Measurements from ENCODE around the gene CNOT6. TPM values are rescaled to one million over a fixed set of nuclear protein-coding genes. Genes with fewer than 3 reads are reported as not detected.
A peak's percentile ranks its signal among the peaks of the same experiment; 100 is the strongest.

Gene CNOT6
- total and polyA plus RNA-seq, 8 donors: 3.8 to 14.1 (median 5.9) TPM

DNA sequence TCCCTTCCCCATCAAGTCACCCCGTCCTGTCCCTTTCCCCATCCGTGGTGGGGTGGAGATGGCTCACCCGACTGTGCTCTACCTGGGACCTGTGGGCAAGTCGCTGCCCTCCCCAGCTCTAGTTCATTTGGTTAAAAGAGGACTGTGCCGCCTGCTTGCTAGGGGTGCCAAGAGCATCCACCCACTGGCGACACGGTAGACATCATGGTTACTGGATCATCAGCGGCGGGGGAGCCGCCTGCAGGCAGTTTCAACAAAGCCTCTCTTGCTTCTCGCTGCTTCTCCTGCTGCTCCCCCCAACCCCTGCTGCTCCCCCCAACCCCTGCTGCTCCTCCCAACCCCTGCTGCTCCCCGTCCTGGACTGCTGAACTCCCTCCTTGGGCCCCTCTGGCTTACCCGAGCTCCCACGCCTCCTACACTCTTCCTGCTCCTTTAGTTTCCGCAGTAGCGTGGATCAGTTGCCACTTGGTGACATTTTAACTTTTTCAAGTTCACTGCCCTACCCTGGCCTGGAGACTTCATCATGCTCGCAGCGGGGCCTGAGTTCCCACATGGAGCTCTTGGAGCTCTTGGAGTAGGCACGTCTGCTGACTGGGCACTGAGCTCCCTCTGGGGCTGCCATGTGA lies 119.1 kb downstream of the CNOT6 start:
- ATAC-seq (no peak), FAIRE-seq (no peak), DNase-seq (no peak)
- Histone ChIP-seq H3K4me3 (no peak overlapping the region), H3K36me3 (no peaks in the 10 kb centered on the region), H3K27me3 (no peaks in the 10 kb centered on the region), H3K27ac (no peak overlapping the region), H3K9me3 (no peaks in the 10 kb centered on the region), H3K4me1 (no peaks in the 10 kb centered on the region)
- WGBS, 2 donors: 53 to 68% methylated on average over 18 to 19 of the region's 19 CpGs
- intact Hi-C loops (cut with DNase I): no loop called here
- TF ChIP-seq, protein P1, sequence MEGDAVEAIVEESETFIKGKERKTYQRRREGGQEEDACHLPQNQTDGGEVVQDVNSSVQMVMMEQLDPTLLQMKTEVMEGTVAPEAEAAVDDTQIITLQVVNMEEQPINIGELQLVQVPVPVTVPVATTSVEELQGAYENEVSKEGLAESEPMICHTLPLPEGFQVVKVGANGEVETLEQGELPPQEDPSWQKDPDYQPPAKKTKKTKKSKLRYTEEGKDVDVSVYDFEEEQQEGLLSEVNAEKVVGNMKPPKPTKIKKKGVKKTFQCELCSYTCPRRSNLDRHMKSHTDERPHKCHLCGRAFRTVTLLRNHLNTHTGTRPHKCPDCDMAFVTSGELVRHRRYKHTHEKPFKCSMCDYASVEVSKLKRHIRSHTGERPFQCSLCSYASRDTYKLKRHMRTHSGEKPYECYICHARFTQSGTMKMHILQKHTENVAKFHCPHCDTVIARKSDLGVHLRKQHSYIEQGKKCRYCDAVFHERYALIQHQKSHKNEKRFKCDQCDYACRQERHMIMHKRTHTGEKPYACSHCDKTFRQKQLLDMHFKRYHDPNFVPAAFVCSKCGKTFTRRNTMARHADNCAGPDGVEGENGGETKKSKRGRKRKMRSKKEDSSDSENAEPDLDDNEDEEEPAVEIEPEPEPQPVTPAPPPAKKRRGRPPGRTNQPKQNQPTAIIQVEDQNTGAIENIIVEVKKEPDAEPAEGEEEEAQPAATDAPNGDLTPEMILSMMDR (IDR thresholded peaks at IDR 0.05): no peak

DNA sequence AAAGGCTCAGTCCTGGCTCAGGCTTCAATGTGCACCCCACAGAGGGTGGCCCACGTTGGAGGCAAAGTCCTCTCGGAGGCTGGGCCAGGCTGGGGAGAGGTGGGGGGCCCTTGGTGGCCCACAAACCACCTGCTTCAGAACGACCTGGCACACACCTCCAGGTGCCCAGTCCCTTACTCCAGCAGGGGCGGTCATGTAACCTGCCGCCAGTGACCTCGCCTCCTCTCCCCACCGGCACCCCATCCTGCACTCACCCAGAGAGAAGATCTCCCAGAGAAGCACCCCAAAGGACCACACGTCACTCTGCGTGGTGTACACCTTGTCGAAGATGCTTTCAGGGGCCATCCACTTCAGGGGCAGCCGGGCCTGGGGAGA lies 119.6 kb downstream of the CNOT6 start:
- DNase-seq: no peak
- WGBS, 2 donors: 56 to 64% methylated on average over 11 of the region's 11 CpGs
- H3K27me3 ChIP-seq: no peaks in the 10 kb centered on the region
- no peak overlapping the region for H3K27ac ChIP-seq
- intact Hi-C loops (cut with DNase I): no loop called here
- FAIRE-seq: no peak
- H3K4me1 ChIP-seq: no peaks in the 10 kb centered on the region
- H3K9me3 ChIP-seq: no peaks in the 10 kb centered on the region
- TF ChIP-seq, protein P1 (IDR thresholded peaks at IDR 0.05): no peak
- H3K4me3 ChIP-seq: no peak overlapping the region
- H3K36me3 ChIP-seq: no peaks in the 10 kb centered on the region
- no peak for ATAC-seq

DNA sequence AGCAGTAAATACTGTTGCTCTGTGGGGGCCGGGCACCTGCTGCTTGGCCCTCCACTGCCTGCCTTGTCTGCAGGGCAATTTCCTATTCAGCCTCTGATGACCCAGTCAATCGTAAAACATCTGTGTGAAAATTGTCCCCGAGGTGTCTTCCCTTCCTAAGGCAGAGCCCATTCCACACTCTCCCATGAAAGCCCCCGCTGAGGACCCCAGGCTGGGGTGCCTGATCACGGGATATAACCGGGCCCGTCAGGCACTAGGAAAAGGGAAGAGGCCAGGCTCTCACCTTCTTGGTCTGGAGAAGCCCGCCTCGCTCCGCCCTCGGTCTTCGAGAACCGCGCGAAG lies 124.3 kb downstream of the CNOT6 start:
- H3K36me3 ChIP-seq: no peaks in the 10 kb centered on the region
- ATAC-seq (no peak), FAIRE-seq (no peak), DNase-seq (no peak)
- no peaks in the 10 kb centered on the region for H3K9me3 ChIP-seq
- TF ChIP-seq, protein P1 (IDR thresholded peaks at IDR 0.05): no peak
- no peak overlapping the region for H3K27ac ChIP-seq
- peaks cover 0 to 4% (median 0%) of the 10 kb centered on the region in 4 donors for H3K27me3 ChIP-seq
- WGBS, 2 donors: 17 to 19% methylated on average over 15 of the region's 15 CpGs
- no peaks in the 10 kb centered on the region for H3K4me1 ChIP-seq
- intact Hi-C loops (cut with DNase I): no loop called here
- peak overlapping the region in 2 of 4 donors; percentile 26 to 38 for H3K4me3 ChIP-seq

DNA sequence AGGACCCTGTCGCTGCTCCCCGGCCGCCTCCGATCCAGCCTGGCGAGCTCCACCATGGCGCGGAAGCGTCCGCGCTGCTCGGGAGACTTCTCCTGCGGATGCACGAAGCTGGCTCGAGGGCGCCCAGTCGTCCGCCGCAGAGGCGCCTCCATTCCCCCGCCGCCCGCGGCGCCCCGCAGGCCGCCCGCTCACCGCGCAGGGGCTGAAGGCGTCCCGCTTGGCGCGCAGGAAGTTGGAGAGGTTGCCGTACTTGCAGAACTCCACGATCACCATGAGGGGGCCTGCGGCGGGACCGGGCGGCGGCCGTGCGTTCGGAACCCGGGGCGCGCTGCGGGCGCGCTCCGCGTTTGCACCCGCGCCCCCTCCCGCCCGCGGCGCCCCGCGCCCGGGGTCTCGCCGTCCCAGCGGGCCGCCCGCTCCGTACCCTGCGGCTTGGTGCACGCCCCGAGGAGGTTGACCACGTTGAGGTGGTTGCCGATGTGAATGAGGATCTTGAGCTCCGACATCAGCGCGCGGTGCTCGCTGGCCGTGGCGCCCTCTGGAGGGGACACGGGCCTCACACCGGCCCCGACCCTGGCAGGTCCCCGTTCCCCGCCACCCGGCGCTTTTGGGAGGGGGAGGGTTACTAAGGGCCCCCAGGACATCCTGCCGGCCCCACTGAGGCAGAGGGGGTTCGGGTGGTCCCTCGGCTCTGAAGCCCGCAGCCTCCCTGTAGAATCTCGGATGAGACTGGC lies 124.8 kb downstream of the CNOT6 start:
- Histone ChIP-seq H3K27me3 (peaks cover 0 to 4% (median 0%) of the 10 kb centered on the region in 4 donors), H3K27ac (no peak overlapping the region), H3K4me3 (peak overlapping the region in 2 of 4 donors; percentile 26 to 38), H3K9me3 (no peaks in the 10 kb centered on the region), H3K4me1 (no peaks in the 10 kb centered on the region), H3K36me3 (no peaks in the 10 kb centered on the region)
- intact Hi-C loops (cut with DNase I): no loop called here
- TF ChIP-seq, protein P1 (IDR thresholded peaks at IDR 0.05): no peak
- WGBS, 2 donors: 7 to 11% methylated on average over 89 to 90 of the region's 90 CpGs
- FAIRE-seq (no peak), DNase-seq (no peak), ATAC-seq (peak in 2 of 4 donors; percentile 61 to 75)

DNA sequence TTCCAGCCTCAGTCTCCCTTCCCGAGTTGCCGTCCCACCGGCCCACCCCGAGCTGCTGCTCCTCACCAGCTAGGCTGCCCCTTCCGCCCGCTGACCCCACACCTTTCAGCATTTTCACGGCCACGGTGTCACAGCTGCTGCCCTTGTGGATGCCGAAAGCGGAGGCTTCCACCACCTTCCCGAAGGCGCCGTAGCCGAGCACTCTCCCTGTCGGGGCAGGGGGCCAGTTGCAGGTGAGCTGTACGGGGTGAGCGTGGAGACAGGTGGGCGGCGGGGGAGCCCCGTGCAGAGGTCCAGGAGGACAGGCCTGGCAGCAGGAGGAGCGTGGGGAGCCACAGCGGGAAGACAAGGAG lies 125.4 kb downstream of the CNOT6 start:
- FAIRE-seq (no peak), ATAC-seq (no peak), DNase-seq (no peak)
- peaks cover 0 to 4% (median 0%) of the 10 kb centered on the region in 4 donors for H3K27me3 ChIP-seq
- WGBS, 2 donors: 59 to 66% methylated on average over 22 of the region's 22 CpGs
- H3K9me3 ChIP-seq: no peaks in the 10 kb centered on the region
- no peaks in the 10 kb centered on the region for H3K36me3 ChIP-seq
- H3K4me1 ChIP-seq: no peaks in the 10 kb centered on the region
- intact Hi-C loops (cut with DNase I): no loop called here
- no peak overlapping the region for H3K27ac ChIP-seq
- no peak overlapping the region for H3K4me3 ChIP-seq
- TF ChIP-seq, protein P1 (IDR thresholded peaks at IDR 0.05): no peak

Data from pancreas (tissue), 10 donors.